ENCODE results near the gene TFCP2L1.

GRCh38 chr2:121286506-121286905 lies 1.5 kb upstream of the TFCP2L1 start:
- TF ChIP-seq, protein P1, sequence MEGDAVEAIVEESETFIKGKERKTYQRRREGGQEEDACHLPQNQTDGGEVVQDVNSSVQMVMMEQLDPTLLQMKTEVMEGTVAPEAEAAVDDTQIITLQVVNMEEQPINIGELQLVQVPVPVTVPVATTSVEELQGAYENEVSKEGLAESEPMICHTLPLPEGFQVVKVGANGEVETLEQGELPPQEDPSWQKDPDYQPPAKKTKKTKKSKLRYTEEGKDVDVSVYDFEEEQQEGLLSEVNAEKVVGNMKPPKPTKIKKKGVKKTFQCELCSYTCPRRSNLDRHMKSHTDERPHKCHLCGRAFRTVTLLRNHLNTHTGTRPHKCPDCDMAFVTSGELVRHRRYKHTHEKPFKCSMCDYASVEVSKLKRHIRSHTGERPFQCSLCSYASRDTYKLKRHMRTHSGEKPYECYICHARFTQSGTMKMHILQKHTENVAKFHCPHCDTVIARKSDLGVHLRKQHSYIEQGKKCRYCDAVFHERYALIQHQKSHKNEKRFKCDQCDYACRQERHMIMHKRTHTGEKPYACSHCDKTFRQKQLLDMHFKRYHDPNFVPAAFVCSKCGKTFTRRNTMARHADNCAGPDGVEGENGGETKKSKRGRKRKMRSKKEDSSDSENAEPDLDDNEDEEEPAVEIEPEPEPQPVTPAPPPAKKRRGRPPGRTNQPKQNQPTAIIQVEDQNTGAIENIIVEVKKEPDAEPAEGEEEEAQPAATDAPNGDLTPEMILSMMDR (conservative IDR thresholded peaks at IDR 0.05), result no peak
- no peak for TF ChIP-seq ZFX (IDR thresholded peaks at IDR 0.05)

All from C4-2B (cell line).